ENCODE data around the gene UBL4A.

UBL4A gene

DNA sequence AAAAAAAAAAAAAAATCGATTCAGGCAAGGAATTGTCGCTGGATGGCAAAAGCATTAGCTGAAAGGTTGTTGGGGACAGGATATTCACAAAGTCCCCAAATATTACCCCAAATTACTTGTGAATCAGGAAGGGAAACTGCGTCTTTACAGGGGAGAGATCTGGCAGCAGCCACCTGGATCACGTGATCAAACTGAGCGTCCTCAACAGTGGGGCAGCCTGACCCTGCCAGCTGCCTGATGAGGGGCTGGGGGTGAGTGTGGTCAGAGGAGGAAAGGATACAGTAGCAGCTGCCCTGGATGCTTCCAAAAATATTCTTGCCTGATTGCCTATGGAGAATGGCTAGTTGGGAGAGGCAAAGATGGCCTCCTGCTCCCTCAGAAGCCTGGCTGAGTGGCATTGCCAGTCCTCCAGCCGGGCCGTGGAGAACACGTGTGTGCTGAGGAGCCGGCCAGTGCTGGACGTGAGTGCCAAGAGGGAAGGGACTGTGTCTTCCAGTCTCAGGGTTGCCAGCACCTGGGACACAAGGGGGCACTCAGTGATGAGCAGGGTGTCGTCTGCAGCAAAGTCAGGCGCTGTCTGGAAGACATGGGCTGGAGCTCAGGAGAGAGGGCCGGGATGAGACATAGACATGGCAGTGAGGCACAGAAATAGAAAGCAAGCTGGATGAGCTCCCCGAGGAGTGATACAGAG, 4.4 kb downstream of the UBL4A start:
- DNase-seq, result no peak

DNA sequence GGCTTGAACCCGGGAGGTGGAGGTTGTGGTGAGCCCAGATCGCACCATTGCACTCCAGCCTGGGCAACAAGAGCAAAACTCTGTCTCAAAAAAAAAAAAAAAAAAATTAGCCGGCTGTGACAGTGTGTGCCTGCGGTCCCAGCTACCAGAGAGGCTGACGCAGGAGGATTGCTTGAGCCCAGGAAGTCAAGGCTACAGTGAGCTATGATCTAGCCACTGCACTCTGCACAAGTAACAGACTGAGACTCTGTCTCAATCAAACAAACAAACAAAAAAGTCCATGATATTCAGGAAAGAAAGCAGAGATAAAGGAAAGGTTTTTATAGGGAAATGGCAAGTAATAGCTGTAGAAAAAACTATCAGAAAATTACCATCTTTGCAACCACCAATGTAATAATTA, 5.2 kb downstream of the UBL4A start:
- no peak for DNase-seq

DNA sequence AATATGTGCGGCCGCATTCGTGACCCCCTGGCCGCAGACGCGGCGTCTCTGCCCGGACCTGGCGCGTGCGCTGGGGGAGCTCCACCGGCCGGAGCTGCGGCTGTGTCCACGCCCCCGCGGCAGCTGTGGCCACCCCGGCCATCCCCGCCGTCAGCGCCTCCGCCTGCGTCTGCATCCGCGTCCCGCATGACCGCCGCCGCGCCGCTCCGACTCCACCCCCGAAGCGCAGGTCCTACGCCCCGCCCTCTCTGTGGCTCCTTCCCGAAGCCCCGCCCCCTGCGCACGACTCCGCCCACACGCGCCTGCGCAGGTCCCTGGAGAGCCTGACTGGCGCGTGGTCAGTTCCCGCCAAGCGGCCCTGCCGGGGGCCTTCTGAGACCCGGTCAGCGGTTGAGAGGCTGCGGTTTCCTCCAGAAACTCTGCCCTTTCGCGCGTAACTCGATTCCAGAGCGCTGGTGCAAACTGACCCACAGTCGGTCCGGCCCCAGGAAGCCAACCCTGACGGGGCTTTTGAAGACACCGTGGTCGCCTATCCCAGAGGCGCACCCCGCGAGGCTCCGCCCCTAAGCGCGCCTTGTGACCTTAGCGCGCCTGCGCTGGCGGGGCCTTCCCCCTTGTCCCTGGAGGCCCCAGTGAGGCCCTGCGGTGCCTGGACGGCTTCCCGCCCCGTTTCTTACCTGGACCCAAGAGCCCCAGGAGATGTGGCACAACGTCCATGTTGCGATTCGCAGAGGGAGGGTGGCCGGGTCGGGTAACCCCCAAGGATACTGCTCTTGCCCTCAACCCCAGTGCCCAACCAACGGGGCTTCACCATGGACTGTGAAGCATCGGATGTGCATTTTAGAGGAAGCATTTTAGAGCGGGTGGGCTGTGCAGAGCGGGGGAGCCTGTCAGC, 7.4 kb downstream of the UBL4A start, which contains the start of gene LAGE3:
TSS of gene LAGE3 (minus strand) at position 554 of the 895 bp plus-strand sequence. CDS start at position 188, 366 bp downstream.
- DNase-seq, result peak; percentile 80

DNA sequence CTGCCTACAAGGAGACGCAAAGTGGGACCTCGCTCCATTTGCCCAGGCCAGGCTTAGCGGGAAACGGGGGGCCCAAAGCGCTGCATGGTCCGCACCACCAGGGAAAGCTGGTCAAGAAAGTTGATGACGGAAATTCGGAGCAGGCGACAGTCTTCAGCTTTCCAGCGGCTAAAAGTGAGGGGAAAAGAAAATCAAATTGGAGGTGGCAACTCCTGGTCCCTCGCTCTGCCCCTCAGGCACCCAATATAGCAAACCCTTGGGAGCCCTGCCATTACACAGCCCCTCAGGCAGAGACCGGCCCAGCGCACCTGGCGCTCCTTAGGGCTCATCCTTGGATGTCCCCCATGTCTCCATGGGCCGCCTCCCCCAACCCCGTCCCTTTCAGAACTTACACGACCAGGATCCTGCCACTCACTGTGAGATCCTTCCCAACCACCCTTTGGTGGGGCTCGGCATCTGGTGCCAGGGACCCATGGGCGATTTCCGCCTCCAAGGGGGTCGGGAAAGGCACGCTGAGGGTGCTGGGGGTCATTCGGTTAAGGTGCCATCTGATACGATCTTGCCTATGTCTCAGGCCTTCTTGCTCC, 8.4 kb downstream of the UBL4A start:
- no peak for DNase-seq

DNA sequence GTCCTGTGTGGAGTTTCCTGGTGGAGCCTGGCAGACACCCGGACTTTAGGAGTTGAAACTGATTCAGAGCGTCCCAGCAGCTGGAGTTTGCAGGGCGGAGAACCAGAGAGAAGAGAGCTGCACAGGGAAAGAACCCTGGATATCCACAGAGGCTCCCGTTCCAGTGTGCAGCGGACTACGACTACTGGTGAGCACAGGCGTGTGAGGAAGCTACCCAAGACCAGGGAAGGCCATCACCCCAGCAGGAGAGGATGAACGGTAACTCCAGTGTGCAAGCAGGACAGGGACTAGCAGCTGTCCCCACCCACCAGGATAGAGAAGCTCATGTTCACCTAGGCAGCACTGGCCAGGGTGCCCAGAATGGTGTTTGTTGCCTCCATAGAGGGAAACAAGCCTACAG, 9.6 kb downstream of the UBL4A start:
- DNase-seq, result no peak

DNA sequence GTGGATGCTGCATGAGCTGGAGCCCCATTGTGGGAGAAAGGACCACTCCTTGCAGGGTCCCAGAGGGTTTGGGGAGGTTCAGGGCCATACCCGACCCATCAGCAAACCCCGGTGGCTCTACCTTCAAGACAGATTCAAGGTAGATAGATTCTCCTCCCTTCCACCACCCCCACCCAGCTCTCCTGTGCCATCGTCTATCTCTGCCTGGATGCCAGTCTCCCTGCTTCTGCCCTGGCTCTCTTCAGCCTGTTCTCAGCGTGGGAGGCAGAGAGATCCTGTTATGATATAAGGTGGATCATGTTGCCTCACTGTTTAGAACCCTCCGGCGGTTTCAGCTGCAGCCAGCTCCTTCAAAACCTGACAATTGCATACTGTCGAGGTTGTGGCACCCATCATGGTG, 12.7 kb downstream of the UBL4A start:
- no peak for DNase-seq

DNA sequence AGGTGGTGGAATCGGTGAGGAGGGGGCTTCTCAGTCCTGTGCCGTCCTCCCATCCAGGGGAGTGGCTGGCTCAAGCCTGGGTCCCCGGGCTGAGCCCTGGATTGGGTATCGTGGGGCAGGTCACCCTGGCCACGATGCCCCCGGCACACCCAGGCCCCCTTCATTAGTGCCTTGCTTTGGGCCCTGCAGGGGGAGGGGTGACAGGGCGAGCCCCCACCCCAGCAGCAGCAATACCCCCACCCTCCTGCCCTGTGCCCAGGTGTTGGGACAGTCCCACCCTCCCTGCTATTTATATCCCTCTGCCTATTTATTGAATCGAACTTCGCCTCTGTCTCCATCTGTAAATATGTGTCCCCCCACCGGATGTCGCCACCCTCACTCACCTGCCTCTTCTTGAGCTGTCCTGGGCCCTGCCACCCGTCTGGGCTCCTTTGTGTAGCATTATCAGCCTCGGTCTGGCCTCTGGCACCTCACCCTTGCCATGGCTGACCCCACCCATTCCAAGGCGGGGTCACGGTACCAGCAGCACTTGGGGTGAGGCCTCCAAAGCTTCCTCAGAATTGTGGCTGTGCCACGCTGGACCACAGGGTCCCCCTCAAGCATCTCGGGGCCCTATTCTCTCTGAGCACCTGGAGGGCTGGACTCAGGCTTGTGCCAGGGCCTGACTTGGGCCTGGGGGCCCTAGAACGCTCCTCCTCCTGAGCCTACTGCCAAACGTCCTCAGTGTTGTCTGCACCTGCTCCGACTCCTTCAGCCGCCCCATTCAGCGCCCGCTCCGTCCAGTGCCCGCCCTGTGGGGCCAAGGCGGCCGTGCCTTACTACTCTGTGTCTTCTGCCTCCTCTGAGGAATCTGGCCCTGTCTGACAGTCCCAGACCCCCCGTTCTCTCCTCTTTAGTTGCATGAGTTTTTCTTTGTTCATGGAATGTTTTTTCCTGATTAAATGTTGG, 13.5 kb downstream of the UBL4A start:
- no peak for DNase-seq

DNA sequence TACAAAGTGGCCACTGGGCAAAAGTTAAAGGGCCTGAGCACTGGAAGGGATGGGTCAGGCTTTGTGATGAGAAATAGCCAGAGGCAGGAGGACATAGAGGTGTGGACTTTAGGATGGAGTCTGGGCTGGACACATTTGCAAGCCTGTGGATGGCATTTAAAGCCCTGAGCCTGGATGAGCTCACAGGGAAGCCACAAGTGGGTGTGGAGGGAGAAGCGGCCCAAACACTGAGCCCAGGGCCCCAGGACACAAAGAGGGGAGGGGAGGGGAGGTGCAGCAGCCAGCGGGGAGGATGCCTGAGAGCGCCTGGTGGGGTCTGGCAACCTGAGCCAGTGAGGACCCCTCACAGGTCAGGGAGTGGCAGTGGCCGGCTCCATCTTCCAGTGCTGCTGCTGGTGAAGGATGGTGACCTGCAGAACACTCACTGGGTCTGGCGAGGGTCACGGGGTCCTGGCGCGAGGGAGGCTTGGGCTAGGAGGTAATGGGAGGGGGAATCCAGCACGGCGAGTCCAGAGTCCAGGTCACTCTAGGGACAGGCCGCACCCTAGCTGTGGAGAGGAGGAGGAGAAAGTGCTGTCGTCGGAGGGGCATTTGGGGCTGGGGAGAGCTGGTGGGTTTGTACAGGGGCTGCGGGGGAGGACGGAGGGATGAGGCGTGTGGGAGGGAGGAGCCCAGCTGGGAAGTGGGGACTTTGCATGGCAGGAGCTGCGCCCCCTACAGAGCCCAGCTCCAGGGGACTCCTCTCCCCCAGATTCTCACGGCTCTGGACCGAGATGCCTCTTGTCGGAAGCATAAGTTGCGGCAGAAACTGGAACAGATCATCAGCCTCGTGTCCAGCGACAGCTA, 14.4 kb downstream of the UBL4A start:
- no peak for DNase-seq

DNA sequence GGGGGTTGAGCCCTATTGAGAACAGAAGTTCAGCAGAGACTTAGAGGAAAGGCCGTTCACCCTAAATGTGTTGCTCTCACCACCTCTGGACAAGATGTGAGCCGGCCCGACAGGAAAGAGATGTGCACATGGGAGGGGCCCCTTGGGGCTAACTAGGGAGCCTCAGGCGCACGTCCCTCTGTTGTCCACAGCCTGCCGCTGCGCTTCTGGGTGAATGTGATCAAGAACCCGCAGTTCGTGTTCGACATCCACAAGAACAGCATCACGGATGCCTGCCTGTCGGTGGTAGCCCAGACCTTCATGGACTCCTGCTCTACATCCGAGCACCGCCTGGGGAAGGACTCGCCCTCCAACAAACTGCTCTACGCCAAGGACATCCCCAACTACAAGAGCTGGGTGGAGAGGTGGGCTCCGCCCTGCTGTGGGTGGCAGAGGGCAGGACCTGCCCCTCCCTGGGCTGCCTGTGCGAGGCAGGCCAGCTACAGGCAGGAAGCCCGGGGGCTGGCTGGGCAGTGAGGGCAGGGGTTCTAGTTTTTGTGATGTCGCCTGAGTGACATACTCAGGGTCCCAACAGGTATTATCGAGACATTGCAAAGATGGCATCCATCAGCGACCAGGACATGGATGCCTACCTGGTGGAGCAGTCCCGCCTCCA, 15.4 kb downstream of the UBL4A start:
- no peak for DNase-seq

DNA sequence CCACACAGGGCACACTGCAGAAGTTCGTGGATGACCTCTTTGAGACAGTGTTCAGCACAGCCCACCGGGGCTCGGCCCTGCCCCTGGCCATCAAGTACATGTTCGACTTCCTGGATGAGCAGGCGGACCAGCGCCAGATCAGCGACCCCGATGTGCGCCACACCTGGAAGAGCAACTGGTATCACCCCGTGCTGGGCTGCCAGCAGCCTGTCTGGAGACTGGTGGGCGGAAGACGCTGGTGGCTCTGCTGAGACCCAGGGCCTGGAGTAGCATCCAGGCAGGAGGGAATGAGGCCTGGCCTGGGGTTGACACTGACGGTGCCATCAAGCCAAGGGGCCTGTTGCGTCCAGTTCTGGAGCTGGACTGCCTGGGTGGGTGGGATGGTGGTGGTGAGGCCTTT, 16.0 kb downstream of the UBL4A start:
- DNase-seq, result no peak

DNA sequence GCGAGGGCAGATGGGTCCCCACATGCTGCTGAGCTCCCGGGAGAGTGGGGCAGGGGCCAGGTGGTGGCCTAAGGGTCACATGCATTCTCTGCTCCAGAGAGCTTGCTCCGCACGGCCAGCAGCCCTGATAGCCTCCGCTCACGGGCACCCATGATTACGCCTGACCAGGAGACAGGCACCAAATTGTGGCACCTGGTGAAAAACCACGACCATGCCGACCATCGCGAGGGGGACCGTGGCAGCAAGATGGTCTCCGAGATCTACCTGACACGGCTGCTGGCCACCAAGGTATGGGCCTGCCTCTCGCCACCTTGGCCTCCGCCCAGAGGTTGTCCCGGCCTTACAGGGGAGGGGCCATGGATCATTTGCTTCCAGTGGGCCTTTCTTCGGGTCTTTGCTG, 16.5 kb downstream of the UBL4A start:
- no peak for DNase-seq

DNA sequence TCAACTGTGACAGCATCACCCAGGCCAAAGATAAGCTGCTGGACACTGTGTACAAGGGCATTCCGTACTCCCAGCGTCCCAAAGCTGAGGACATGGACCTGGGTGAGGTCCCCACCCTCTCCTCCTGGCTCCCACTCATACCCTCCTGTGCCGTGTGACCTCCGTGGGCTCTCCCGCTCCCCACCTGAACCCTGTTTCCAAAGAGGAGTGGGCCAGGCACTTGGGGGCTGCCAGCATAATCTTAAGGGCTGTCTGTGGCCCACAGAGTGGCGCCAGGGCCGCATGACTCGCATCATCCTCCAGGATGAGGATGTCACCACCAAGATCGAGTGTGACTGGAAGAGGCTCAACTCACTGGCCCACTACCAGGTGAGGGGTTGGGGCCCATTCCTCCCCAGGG, 17.3 kb downstream of the UBL4A start:
- no peak for DNase-seq

DNA sequence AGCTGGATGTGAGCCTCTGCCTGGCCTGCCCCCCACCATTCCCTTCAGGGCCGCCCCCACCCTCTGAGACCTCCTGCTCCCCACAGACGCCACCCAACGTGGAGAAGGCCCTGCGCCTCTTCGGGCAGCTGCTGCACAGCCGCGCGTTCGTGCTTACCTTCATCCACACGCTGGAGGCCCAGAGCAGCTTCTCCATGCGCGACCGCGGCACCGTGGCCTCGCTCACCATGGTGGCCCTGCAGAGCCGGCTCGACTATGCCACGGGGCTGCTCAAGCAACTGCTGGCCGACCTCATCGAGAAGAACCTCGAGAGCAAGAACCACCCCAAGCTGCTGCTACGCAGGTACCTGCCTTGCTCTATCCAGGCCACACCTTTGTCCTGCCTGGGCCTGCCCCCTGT, 18.2 kb downstream of the UBL4A start:
- DNase-seq, result no peak

DNA sequence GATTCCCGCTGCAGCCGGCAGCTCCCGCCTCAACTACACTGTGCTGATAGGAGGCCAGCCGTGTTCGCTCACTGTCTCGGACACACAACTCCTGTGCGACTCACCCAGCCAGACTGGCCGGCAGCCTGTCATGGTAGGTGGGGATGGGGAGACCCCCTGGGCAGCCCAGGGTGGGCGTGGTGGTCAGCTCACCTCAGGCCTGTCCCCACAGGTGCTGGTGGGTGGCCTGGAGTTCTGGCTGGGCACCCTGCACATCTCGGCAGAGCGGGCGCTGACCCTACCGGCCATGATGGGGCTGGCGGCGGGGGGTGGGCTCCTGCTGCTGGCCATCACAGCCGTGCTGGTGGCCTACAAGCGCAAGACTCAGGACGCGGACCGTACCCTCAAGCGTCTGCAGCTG, 18.9 kb downstream of the UBL4A start:
- no peak for DNase-seq

DNA sequence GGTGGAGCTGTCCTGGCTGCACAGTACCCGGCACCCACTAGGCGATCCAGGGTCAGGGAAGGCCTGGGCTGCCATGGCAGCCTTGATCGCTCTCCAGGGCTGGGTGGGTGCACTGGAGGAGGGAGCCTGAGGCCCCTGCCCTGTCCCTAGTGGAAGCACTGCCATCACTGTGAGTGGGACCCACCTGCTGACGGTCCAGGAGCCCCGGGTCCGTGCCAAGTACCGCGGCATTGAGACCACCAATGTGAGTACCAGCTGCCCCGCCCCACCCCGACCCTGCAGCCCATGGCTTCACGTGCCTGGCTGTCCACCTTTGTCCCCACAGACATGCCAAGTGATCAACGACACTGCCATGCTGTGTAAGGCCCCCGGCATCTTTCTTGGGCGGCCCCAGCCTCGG, 19.5 kb downstream of the UBL4A start:
- DNase-seq, result no peak

DNA sequence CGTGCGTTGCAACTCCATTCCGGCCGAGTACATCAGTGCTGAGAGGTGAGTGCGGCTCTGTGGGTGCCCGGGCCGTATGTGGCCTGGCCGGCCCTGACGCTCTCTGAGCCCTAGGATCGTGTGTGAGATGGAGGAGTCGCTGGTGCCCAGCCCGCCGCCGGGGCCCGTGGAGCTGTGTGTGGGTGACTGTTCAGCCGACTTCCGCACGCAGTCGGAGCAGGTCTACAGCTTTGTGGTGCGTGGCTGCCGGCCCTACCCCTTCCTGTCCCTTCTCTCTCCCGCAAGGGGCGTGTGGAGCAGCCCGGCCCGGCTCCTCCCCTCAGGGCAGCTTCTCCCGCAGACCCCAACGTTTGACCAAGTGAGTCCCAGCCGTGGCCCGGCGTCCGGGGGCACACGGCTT, 20.4 kb downstream of the UBL4A start:
- no peak for DNase-seq

DNA sequence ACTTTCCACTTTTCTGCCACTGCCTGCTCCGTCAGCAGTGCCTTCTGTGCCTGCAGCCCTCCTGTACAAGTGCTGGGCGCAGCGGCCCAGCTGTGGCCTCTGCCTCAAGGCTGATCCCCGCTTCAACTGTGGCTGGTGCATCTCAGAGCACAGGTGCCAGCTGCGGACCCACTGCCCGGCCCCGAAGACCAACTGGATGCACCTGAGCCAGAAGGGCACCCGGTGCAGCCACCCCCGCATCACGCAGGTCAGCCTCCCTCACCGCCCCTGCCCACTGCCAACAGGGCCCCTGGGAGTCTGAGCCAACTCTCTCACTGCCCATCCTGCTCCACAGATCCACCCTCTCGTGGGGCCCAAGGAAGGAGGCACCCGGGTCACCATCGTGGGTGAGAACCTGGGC, 20.8 kb downstream of the UBL4A start:
- DNase-seq, result no peak

DNA sequence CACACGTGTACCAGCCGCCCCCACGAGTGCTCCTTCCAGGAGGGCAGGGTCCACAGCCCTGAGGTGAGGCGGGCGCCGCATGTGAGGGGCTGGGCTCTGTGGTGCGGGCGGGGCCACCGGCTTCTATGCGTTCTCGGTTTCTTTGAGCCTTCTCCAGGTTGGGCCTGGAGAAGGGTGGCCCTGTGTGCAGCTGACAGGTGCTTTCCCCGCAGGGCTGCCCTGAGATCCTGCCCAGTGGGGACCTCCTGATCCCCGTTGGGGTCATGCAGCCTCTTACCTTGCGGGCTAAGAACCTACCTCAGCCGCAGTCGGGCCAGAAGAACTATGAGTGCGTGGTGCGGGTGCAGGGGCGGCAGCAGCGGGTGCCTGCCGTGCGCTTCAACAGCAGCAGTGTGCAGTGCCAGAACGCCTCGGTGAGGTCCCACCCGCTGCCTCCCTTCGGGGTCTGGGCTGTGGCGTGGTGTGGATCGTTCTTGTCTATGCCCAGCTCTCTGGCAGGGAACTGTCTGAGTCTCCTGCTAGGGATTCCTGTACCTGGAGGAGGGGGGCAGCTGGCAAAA, 21.5 kb downstream of the UBL4A start:
- DNase-seq, result no peak

DNA sequence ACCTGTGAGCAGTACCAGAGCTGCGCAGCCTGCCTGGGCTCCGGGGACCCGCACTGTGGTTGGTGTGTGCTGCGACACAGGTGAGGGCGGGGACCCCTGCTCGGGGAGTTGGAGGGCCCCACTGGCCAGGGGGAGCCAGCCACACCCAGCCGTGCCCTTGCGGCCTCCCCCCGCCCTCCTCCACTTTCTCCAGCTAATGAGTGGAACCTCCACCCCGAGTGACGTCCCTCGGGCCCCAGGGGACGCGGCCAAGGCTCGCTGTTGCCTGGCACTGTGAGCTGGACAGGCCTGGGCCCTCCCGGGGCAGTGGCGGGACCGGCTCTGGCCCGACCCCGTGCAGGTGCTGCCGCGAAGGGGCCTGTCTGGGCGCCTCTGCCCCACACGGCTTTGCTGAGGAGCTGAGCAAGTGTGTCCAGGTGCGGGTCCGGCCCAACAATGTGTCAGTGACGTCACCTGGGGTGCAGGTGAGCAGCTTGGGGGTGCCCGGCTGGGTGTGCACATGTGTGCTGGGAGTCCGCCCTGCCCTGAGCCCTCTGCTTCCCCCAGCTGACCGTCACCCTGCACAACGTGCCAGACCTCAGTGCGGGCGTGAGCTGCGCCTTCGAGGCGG, 22.7 kb downstream of the UBL4A start:
- DNase-seq, result no peak

DNA sequence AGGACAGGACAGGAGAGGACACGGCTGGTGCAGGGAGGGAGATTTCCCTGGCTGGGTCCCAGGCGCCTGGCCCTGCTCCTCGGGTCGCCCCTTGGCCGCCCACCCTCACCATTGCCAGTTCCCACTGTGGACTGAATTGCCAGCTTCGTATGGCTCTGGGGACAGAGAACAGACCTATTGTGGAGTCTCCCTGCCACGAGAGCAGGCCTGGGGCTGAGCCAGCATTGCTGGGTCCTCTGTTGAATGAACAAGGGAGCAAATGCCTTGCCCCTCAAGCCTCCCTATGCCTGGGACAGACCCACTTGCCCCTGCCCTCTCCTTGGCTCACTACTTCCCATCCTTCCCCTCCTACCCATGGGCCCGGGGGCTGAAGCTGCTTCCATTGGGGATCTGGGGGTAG, 24.0 kb downstream of the UBL4A start:
- DNase-seq, result no peak

DNA sequence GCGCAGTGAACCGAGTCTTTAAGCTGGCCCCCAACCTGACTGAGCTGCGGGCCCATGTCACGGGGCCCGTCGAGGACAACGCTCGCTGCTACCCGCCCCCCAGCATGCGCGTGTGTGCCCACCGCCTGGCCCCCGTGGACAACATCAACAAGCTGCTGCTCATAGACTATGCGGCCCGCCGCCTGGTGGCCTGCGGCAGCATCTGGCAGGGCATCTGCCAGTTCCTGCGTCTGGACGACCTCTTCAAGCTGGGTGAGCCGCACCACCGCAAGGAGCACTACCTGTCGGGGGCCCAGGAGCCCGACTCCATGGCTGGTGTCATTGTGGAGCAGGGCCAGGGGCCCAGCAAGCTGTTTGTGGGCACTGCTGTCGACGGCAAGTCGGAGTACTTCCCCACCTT, 26.1 kb downstream of the UBL4A start:
- DNase-seq, result peak; percentile 52
